Fibroblast of the conjunctiva (primary cell): Measurements from ENCODE around the gene OR14A16.

Experiments used
- DNase-seq: peaks from one replicate; pipeline ENCODE4 v3.0.0-alpha.2; 2010; ENCODE audit warnings: low read depth

Gene OR14A16, protein sequence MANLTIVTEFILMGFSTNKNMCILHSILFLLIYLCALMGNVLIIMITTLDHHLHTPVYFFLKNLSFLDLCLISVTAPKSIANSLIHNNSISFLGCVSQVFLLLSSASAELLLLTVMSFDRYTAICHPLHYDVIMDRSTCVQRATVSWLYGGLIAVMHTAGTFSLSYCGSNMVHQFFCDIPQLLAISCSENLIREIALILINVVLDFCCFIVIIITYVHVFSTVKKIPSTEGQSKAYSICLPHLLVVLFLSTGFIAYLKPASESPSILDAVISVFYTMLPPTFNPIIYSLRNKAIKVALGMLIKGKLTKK

GRCh38 chr1:247824023-247824422 is at the start of gene OR14A16:
TSS of gene OR14A16 (minus strand) at chr1:247824119. CDS start at chr1:247815729, 8,390 bp downstream.
- no peak for DNase-seq

- no peak for DNase-seq
Observed at GRCh38 chr1:247865416-247865815, 41.5 kb upstream of the OR14A16 start.

DNA sequence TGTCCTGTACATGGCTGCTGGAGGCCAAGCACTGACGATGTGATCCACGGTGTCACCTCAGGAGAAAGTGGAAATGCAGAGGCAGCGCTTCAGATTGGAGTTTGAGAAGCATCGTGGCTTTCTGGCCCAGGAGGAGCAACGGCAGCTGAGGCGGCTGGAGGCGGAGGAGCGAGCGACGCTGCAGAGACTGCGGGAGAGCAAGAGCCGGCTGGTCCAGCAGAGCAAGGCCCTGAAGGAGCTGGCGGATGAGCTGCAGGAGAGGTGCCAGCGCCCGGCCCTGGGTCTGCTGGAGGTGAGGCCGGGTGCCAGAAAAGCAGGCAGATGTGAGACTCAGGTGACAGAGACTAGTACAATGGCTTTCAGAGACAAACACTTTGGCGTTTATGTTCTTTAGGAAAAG is 40.7 kb upstream of the OR14A16 start:
- DNase-seq, result no peak

GRCh38 chr1:247862756-247863155 is 38.8 kb upstream of the OR14A16 start:
- DNase-seq, result no peak

- DNase-seq, result no peak
Observed at GRCh38 chr1:247857985-247858619, 34.2 kb upstream of the OR14A16 start.

DNA sequence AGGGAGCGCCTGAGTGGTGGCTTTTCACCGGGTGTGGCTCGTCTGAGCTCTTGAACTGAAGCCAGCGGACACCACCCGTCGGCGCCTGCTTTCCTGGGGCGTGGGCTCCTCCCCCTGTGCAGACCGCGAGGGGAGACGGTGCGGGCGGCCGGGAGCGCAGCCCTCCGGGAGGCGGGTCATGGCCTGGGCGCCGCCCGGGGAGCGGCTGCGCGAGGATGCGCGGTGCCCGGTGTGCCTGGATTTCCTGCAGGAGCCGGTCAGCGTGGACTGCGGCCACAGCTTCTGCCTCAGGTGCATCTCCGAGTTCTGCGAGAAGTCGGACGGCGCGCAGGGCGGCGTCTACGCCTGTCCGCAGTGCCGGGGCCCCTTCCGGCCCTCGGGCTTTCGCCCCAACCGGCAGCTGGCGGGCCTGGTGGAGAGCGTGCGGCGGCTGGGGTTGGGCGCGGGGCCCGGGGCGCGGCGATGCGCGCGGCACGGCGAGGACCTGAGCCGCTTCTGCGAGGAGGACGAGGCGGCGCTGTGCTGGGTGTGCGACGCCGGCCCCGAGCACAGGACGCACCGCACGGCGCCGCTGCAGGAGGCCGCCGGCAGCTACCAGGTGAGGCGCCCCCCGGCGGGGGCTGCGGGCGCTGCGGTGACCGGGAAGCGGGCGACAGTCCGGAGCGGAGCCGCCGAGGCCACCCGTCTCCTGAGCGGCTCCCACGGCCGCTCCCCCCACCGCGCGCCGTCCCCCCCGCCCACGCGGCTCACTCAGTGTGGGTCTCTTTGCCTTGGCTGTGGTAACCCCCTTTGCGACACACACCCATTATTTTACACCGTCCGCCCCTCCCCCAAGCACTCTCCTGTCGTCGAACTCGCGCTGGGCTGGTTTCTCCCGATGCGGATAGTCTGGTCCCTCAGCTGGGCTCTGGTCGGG is 33.4 kb upstream of the OR14A16 start, which contains the start of gene TRIM58:
Gene TRIM58 (plus strand): TSS at position 119 of the 916 bp plus-strand sequence. CDS start 60 bp downstream, at position 179.
- no peak for DNase-seq

- no peak for DNase-seq
Observed at GRCh38 chr1:247855911-247856310, 32.0 kb upstream of the OR14A16 start.

- no peak for DNase-seq
Observed at GRCh38 chr1:247854899-247855545, 31.1 kb upstream of the OR14A16 start.

GRCh38 chr1:247849616-247850015 is 25.7 kb upstream of the OR14A16 start:
- no peak for DNase-seq

DNA sequence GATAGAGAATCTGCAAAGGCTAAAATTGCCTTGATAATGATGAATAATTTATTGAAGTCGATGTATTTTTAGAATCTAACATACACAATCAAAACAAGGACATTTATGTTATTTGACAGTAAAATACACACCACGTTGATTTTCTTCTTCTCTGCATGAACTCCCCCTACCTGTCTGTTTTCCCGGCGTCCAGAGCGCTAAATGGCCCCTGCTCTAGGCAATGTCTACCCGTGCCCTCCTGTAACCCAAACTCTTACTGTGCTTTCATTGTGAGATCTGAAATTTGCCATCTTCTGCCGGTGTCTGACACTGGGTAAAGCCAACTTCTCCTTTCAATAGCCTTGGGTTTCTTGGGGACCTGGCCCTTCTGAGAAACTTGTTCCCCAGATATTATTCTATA is 24.4 kb upstream of the OR14A16 start:
- no peak for DNase-seq

DNA sequence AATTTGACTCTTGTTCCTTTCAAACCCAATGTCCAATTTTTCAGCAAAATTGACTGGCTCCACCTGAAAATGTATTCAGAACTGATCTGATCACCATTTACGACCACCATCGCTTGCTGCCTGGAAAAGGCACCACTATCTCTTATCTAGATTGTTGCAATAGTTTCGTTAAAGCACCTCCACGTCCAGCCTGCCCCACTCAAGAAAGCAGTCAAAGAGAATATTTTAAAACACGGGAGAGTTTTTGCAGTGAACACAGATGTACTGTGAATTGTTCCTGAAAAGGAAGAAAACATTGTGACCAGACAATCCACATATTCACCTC is 21.7 kb upstream of the OR14A16 start:
- no peak for DNase-seq

DNA sequence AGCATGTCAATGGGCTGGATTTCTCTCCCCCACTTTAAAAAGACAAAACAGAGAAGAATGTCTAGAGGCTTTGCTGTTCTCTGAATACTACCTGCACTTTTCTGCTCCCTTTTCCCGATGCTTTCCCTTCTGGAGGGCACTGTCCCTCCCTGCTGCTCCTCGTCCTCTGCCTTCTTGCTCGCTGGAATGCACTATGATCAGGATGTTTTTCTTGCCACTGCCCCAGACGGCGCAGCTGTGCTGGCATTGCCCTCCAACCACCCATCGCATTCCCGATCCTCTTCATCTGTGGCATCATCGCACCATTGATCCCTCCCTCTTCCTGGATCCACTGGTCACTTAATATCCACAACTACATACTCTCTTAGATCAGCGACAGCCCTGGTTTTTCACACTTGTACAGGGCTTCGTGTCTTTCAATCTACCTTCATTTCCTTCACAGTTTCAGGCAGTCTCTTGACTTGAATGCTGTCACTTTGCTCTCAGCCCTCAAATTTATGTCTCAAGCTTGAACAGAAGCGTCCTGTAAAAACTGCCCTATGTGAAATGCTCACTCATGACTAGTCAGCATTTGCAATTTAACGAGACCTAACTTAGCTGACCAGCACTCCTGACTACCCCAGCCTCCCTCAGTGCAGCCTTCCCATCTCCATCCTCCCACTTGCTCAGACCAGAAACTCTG is 21.2 kb upstream of the OR14A16 start:
- no peak for DNase-seq

GRCh38 chr1:247843411-247843810 is 19.5 kb upstream of the OR14A16 start:
- no peak for DNase-seq

- DNase-seq, result no peak
Observed at GRCh38 chr1:247841796-247842195, 17.9 kb upstream of the OR14A16 start, which contains the start of gene OR11L1. TSS of gene OR11L1 (minus strand) at chr1:247841896. CDS start at chr1:247841896, 0 bp downstream.

- DNase-seq, result no peak
Observed at GRCh38 chr1:247840818-247841217, 16.9 kb upstream of the OR14A16 start.

DNA sequence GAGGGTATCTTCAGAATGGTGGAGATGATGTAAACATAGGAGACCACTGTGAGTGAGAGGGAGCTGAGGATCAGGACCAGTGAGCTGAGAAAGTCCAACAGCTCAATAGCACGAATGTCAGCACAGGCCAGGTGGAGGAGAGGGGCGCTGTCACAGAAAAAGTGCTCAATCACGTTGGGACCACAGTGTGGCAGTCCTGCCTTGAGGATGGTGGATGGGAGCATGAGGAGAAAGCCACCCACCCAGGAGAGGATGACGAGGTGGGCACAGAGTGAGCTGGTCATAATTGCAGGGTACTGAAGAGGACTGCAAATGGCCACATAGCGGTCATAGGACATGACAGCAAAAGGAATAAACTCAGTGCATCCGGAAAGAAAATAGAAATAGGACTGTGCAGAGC is 9.7 kb upstream of the OR14A16 start:
- no peak for DNase-seq

- no peak for DNase-seq
Observed at GRCh38 chr1:247829656-247830055, 5.7 kb upstream of the OR14A16 start.

DNA sequence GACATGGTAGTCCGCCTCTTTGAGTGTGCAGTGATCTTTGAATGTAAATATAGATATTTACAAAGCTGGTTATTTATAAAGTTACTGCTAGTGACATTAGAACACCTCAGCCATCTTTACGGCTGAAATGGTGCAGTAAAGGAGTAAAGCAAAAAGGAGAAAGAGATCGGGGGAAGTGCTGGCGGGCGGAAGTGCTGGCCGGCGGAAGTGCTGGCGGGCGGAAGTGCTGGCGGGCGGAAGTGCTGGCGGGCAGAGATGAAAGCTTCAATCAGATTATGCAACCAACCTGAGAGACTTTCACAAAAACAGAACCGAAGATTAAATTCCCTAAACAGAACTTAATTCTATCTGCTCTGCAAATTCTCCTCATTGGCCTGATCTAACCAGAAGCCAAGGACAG is 1.4 kb upstream of the OR14A16 start:
- no peak for DNase-seq

- no peak for DNase-seq
Observed at GRCh38 chr1:247822060-247822459, 1.9 kb downstream of the OR14A16 start.

DNA sequence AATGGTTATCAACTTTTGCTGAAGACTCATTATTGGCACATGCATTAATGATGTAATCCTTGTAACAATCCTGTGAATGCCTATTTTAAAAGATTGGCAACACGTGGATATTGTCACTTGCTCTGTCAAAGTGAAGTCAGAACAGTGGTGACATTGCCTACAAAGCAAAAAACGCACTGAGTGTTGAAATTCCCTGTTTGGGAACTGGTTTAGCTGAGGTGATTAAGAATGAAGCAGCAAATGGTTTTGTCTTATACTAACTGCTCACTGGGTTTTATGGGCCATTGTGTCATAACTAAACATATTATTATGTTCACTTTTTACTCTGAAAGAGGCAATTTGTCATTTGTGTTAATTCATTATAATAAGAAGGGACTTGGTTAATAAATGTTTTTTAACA is 11.3 kb downstream of the OR14A16 start:
- DNase-seq, result no peak

- DNase-seq, result no peak
Observed at GRCh38 chr1:247797518-247797917, 26.4 kb downstream of the OR14A16 start.

- DNase-seq, result no peak
Observed at GRCh38 chr1:247769603-247770002, 54.3 kb downstream of the OR14A16 start.
